Measurements from ENCODE around the gene TRAF2. TPM values are rescaled to one million over a fixed set of nuclear protein-coding genes. Genes with fewer than 3 reads are reported as not detected.

Gene TRAF2
- total RNA-seq, 2 donors from 2014 or later: 45.9 to 55.1 TPM

DNA sequence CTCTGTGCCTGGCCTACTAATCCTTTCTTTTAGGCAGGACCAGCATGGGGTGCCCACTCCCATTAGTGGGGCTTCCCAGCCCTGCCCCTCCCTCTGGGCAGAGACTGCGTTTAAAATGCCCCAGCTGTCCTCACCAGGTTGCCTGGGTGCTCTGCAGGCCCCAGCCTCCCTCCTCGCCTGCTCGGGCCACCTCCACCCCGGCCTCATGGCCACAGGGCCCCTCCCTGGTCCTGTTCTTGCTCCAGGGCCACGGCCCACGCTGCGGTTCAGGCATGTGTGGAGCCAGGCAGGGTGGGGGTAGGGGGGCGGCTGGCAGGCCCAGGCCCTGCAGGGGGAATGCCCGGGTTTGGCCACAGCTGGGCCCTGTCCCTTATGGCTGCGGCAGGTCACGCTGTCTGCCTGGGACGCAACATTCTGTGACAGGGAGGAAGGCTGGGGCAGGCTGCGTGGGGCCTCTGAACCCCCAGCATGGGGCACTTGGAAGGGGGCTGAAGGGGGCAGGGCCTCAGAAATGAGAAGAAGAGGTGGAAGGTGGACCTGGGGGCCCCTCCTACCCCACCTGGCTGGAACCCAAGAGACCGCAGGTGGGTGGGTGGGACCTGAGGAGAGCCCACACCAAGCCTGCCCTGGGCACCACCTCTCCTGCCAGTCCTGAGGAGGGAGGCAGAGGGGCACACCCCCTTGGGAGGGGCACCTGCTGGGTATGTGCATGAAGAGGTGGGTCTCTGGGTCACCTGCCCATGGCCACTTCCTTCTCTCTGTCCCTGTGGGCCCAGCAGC lies 65.4 kb downstream of the TRAF2 start, which contains the start of gene LCN12:
TSS of gene LCN12 (plus strand) at position 733 of the 780 bp plus-strand sequence. CDS start 55 bp downstream, outside the sequence.
- H3K9me3 Mint-ChIP-seq: no peaks in the 10 kb centered on the region

DNA sequence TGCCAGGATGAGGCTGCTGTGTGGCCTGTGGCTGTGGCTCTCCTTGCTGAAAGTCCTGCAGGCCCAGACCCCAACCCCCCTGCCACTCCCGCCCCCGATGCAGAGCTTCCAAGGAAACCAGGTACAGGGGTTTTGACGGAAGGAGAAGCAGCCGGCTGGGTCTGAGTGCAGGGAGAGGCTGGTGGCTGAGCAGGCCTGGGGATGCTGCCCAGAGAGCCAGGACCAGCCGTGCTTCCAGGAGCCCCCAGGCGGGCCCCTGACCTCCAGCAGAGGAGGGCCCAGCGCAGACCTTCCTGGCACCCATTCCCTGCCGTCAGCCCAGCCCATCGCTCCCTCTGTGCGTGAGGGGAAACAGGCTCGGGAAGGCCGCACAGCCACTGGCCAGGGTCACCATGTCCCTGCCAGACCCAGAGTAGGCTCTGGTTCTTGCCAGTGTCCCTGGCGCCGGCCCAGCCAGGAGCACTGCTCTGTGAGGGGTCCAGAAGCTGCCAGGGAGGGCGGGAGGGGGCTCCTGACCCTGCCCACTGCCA lies 66.1 kb downstream of the TRAF2 start:
- no peaks in the 10 kb centered on the region for H3K27me3 ChIP-seq (ENCODE audit: control insufficient read depth, insufficient read depth, low read length, poor library complexity, severe bottlenecking)
- 91 to 94% methylated on average over 10 to 15 of the region's 15 CpGs for WGBS, 2 experiments (ENCODE audit: insufficient coverage in 1 of 2, insufficient read length in 1 of 2)
- no peaks in the 10 kb centered on the region for H3K9me3 Mint-ChIP-seq
- no peak overlapping the region for H3K9ac ChIP-seq (ENCODE audit: extremely low read depth, low read length, poor library complexity, severe bottlenecking)
- no peaks in the 10 kb centered on the region for H3K9me3 ChIP-seq (ENCODE audit: control insufficient read depth, low read length)
- H3K4me3 ChIP-seq (ENCODE audit: low read length): no peak overlapping the region
- H3K4me3 Mint-ChIP-seq: no peak overlapping the region
- peaks cover 8% of the 10 kb centered on the region for H3K4me1 Mint-ChIP-seq
- DNase-seq: no peak
- no peak overlapping the region for H3K27ac ChIP-seq (ENCODE audit: low read depth, low read length)
- TF ChIP-seq, protein P1, sequence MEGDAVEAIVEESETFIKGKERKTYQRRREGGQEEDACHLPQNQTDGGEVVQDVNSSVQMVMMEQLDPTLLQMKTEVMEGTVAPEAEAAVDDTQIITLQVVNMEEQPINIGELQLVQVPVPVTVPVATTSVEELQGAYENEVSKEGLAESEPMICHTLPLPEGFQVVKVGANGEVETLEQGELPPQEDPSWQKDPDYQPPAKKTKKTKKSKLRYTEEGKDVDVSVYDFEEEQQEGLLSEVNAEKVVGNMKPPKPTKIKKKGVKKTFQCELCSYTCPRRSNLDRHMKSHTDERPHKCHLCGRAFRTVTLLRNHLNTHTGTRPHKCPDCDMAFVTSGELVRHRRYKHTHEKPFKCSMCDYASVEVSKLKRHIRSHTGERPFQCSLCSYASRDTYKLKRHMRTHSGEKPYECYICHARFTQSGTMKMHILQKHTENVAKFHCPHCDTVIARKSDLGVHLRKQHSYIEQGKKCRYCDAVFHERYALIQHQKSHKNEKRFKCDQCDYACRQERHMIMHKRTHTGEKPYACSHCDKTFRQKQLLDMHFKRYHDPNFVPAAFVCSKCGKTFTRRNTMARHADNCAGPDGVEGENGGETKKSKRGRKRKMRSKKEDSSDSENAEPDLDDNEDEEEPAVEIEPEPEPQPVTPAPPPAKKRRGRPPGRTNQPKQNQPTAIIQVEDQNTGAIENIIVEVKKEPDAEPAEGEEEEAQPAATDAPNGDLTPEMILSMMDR (conservative IDR thresholded peaks at IDR 0.05): no peak
- peaks cover 4% of the 10 kb centered on the region for H3K27me3 Mint-ChIP-seq (ENCODE audit: insufficient read depth)
- no peak overlapping the region for H3K27ac Mint-ChIP-seq
- no peaks in the 10 kb centered on the region for H3K36me3 Mint-ChIP-seq (ENCODE audit: low read depth)
- peaks cover 3% of the 10 kb centered on the region for H3K4me1 ChIP-seq (ENCODE audit: control insufficient read depth, insufficient read depth, low read length)
- H3K36me3 ChIP-seq (ENCODE audit: control insufficient read depth, insufficient read depth, low read length): no peaks in the 10 kb centered on the region

More for the DNA sequence above, 65.4 kb downstream of the TRAF2 start, which contains the start of gene LCN12:
- Histone ChIP-seq H3K36me3 (ENCODE audit: control insufficient read depth, insufficient read depth, low read length) (no peaks in the 10 kb centered on the region), H3K4me1 (ENCODE audit: control insufficient read depth, insufficient read depth, low read length) (peaks cover 3% of the 10 kb centered on the region), H3K27ac (ENCODE audit: low read depth, low read length) (no peak within 1 kb of the TSS), H3K4me3 (ENCODE audit: low read length) (no peak within 1 kb of the TSS), H3K27me3 (ENCODE audit: control insufficient read depth, insufficient read depth, low read length, poor library complexity, severe bottlenecking) (no peaks in the 10 kb centered on the region), H3K9ac (ENCODE audit: extremely low read depth, low read length, poor library complexity, severe bottlenecking) (no peak within 1 kb of the TSS), H3K9me3 (ENCODE audit: control insufficient read depth, low read length) (no peaks in the 10 kb centered on the region)
- no peak within 1 kb of the TSS for H3K27ac Mint-ChIP-seq
- H3K4me1 Mint-ChIP-seq: peaks cover 8% of the 10 kb centered on the region
- no peak within 1 kb of the TSS for H3K4me3 Mint-ChIP-seq
- no peaks in the 10 kb centered on the region for H3K36me3 Mint-ChIP-seq (ENCODE audit: low read depth)
- no peak for DNase-seq
- WGBS, 2 experiments (ENCODE audit: insufficient coverage in 1 of 2, insufficient read length in 1 of 2): 92% methylated on average over 14 of the region's 14 CpGs; no CpG with 5 or more reads in 1 of the 2 experiments
- peaks cover 4% of the 10 kb centered on the region for H3K27me3 Mint-ChIP-seq (ENCODE audit: insufficient read depth)
- TF ChIP-seq, protein P1 (conservative IDR thresholded peaks at IDR 0.05): no peak

DNA sequence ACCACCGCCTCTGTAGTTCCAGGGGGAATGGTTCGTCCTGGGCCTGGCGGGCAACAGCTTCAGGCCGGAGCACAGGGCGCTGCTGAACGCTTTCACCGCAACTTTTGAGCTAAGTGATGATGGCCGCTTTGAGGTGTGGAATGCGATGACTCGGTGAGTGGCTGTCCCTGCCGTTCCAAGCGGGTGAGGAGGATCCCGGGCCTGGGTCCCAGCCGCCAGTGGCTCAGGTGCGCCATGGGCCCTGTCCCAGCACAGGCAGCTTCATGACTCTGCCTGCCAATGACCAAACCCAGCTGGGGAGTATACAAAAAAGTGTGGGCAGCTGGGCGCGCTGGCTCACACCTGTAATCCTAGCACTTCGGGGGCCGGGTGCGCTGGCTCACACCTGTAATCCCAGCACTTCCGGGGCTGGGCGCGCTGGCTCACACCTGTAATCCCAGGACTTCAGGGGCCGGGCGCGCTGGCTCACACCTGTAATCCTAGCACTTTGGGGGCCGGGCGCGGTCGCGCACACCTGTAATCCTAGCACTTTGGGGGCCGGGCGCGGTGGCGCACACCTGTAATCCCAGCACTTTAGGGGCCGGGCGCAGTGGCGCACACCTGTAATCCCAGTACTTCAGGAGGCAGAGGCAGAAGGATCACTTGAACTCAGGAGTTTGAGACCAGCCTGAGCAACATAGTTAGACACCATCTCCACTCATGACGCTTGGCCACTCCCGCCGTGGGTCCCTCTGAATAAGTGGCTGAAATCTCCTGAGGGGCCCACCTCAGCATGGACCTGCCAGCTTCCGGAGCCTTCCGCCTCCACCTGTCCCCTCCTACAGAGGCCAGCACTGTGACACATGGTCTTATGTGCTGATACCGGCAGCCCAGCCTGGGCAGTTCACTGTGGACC lies 66.8 kb downstream of the TRAF2 start:
- Histone ChIP-seq H3K4me1 (ENCODE audit: control insufficient read depth, insufficient read depth, low read length) (peaks cover 3% of the 10 kb centered on the region), H3K9me3 (ENCODE audit: control insufficient read depth, low read length) (no peaks in the 10 kb centered on the region), H3K27me3 (ENCODE audit: control insufficient read depth, insufficient read depth, low read length, poor library complexity, severe bottlenecking) (no peaks in the 10 kb centered on the region), H3K27ac (ENCODE audit: low read depth, low read length) (no peak overlapping the region), H3K9ac (ENCODE audit: extremely low read depth, low read length, poor library complexity, severe bottlenecking) (no peak overlapping the region), H3K4me3 (ENCODE audit: low read length) (no peak overlapping the region), H3K36me3 (ENCODE audit: control insufficient read depth, insufficient read depth, low read length) (no peaks in the 10 kb centered on the region)
- Mint-ChIP-seq H3K4me3 (no peak overlapping the region), H3K4me1 (peaks cover 6% of the 10 kb centered on the region), H3K36me3 (ENCODE audit: low read depth) (no peaks in the 10 kb centered on the region), H3K27ac (no peak overlapping the region), H3K27me3 (ENCODE audit: insufficient read depth) (peaks cover 4% of the 10 kb centered on the region), H3K9me3 (no peaks in the 10 kb centered on the region)
- DNase-seq: no peak
- WGBS, 2 experiments (ENCODE audit: insufficient coverage in 1 of 2, insufficient read length in 1 of 2): 92 to 93% methylated on average over 36 to 44 of the region's 44 CpGs
- TF ChIP-seq, protein P1 (conservative IDR thresholded peaks at IDR 0.05): no peak

Measured in endodermal cell (in vitro differentiated cells).